ENCODE data around the gene NFIA.

Gene NFIA

DNA sequence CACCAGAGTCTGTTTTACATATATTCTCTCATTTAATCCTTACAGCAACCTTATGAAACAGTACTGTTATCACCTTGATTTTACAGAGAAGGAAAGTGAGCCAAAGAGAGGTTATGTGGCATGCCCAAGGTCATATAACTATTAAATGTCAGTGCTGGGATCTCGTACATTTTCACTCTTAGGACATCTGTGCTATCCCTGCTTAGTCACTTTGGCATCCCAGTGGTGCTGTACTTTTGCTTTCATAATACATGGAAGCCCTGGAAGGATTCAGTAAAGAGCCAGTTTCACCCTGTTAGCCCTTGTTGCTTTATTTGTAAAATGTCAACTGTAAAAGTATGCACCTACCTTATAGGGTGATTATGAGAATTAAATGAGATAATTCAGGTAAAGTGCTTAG is 104.4 kb downstream of the NFIA start:
- no peak overlapping the region for H3K4me3 ChIP-seq (replicated peaks; ENCODE audit: low read depth, low read length)
- TF ChIP-seq, protein P1, sequence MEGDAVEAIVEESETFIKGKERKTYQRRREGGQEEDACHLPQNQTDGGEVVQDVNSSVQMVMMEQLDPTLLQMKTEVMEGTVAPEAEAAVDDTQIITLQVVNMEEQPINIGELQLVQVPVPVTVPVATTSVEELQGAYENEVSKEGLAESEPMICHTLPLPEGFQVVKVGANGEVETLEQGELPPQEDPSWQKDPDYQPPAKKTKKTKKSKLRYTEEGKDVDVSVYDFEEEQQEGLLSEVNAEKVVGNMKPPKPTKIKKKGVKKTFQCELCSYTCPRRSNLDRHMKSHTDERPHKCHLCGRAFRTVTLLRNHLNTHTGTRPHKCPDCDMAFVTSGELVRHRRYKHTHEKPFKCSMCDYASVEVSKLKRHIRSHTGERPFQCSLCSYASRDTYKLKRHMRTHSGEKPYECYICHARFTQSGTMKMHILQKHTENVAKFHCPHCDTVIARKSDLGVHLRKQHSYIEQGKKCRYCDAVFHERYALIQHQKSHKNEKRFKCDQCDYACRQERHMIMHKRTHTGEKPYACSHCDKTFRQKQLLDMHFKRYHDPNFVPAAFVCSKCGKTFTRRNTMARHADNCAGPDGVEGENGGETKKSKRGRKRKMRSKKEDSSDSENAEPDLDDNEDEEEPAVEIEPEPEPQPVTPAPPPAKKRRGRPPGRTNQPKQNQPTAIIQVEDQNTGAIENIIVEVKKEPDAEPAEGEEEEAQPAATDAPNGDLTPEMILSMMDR (IDR thresholded peaks at IDR 0.05; ENCODE audit: low read depth, low read length, missing control alignments) = no peak
- DNase-seq (ENCODE audit: extremely low read depth, low read depth) = no peak

DNA sequence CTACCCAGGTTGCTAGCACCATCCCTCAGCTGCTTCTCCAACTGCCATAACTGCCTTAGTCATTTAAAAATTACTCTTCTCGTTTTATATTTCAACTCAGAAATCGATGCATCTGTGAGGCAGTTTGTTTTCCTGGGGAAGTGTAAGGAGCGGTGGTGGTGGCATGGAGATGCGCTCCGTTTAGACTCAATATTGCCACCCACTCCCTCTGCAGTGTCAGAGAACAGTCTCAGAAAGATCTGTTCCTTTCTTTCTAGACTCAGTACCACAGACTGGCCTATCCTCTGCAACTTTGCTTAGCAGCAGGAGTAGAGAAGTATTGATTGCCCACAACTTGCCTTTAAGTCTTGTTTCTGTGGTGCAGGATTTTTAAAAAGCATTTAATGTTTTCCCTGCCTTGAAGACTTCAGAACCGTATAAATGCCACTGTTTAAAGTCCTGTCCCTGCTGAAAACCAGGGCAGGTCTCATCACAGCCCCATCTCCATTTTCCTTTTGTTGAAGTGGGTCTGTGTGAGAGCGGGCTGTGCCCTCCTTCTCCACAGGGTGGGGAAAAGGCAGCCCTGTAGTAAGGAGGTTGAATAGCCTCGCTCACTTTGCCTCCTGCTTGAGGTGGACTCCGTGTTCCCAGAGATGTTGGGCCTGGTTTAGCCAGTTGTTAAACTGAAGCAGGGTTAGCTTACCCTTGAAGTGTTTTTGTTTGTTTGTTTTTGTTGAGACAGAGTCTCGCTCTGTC is 105.2 kb downstream of the NFIA start:
- no peak for DNase-seq (ENCODE audit: extremely low read depth, low read depth)
- TF ChIP-seq, protein P1 (IDR thresholded peaks at IDR 0.05; ENCODE audit: low read depth, low read length, missing control alignments) = no peak
- no peak overlapping the region for H3K4me3 ChIP-seq (replicated peaks; ENCODE audit: low read depth, low read length)

DNA sequence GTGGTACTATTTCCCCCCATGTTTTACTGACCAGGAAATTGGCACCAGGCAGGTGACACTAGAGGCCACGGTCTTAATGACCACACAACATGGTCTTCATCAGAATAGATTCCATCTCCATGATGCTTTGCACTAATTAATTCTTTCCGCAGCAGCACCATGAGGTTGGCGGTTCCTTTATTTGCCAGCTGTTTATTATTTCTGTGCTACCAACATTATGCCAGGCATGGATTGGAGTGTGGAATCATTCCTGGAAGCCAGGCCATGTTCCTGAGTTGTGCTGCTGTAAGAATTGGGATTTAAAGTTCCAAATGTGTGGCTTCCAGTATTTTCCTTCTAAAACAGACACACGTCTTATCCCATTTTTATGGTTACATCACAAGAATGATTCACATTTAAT is 107.8 kb downstream of the NFIA start:
- DNase-seq (ENCODE audit: extremely low read depth, low read depth) = no peak
- no peak overlapping the region for H3K4me3 ChIP-seq (replicated peaks; ENCODE audit: low read depth, low read length)
- TF ChIP-seq, protein P1 (IDR thresholded peaks at IDR 0.05; ENCODE audit: low read depth, low read length, missing control alignments) = no peak

DNA sequence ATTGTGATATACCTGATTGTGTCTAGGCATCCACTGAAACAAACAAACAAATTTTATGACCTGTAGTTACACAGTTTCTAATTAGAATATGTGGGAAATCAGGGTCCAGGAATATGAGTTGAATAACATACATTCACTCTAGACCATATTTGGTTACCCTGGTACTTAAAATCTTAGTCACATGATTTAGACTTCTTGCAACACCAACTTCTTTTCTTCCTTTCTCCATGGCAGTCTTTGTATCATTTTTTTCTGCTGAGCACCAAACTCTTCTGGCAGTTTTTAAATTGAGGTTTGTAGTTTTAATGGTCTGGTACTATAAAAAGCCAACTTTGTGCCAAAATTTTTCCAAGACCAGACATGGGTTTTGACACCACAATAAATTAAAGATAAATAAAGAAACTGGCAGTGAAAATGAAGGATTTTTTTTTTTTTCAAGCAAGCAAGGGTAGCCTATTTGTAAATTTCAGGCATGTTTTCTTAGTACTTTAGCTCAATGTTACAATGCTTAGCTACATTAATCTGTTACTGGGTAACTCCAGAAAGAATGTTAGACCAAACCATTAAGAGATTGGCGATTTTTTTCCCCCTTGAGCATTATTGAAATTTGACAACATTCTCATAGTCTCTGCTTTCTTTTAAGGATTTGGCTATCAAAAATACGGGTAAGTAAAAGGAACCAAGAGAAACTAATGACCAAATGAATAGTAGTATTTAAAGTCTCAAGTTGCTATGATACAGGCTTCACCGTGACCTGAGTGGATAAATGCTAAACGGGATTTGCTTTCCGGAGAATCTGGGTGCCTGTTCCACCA is 108.5 kb downstream of the NFIA start:
- no peak overlapping the region for H3K4me3 ChIP-seq (replicated peaks; ENCODE audit: low read depth, low read length)
- DNase-seq (ENCODE audit: extremely low read depth, low read depth) = no peak
- TF ChIP-seq, protein P1 (IDR thresholded peaks at IDR 0.05; ENCODE audit: low read depth, low read length, missing control alignments) = no peak

DNA sequence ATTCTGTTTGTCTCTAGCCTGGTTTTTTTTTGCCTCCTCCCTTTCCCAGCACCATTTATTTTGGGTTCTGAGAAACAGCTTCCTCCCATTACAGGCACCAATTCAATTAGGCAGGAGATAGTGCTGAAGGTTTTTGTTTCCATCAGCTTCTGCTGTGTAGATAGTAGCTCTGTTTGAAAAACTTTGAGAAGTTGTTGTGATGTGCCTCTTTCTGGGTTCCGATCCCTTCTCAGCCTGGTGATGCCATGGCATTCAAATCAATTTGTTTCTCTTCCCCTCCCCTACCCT is 109.0 kb downstream of the NFIA start:
- DNase-seq (ENCODE audit: extremely low read depth, low read depth) = no peak
- TF ChIP-seq, protein P1 (IDR thresholded peaks at IDR 0.05; ENCODE audit: low read depth, low read length, missing control alignments) = no peak
- H3K4me3 ChIP-seq (replicated peaks; ENCODE audit: low read depth, low read length) = no peak overlapping the region

DNA sequence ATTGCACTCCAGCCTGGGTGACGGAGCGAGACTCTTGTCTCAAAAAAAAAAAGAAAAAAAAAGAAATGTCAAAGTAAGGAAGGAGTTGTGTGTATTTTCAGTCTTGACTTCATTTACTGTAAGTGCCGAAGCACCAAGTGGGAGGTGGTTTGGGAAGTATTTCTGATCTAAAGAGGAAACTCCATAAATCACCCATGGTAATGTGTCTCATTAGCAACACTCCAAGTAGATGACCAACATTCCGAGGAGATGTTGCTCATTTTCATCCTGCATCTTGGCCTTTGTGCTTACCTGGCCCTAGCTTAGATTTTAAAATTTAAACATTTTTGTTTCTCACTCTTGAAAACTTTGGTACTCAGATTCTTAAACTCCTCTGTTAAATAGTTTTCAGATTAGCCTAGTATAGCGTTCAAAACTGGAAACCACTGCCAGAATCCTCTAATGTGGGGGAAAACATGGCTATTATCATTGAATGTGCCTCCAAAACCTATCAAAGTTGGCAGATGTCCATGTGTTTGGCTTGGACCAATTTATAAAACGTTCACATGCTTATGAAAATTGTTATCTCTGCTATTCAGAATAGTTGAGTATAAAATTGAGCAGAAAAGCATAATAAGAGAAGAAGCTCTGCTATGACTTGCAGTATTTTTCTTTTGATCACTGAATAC is 110.4 kb downstream of the NFIA start:
- DNase-seq (ENCODE audit: extremely low read depth, low read depth) = no peak
- TF ChIP-seq, protein P1 (IDR thresholded peaks at IDR 0.05; ENCODE audit: low read depth, low read length, missing control alignments) = no peak

More for the DNA sequence above, 110.4 kb downstream of the NFIA start:
- H3K4me3 ChIP-seq (replicated peaks; ENCODE audit: low read depth, low read length) = no peak overlapping the region
